Measurements from ENCODE around the gene CCNF.

DNA sequence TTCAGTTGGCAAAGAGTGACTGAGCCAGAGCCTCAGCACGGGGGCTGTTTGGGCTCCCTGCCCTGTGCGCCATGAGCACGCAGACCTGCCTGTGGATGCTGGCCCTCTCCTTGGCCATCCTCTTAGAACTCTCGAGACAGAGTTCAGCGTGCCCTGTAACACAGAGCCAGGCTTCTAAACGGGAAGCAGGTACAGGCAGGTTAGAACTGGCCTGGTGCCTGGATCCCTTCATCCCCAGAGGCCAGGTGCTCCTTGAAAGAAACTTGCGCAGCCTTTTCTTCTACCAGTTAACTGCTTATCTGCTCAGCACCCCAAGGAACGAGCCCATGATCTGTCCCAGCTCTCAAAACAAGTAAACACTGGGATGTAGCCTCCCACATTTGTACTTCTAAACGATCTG is 6.9 kb downstream of the CCNF start:
- TF ChIP-seq CTCF (IDR thresholded peaks at IDR 0.05; ENCODE audit: low read depth, low read length) (no peak), POLR2A (IDR thresholded peaks at IDR 0.05; ENCODE audit: extremely low read depth, insufficient read length) (no peak), MAX (IDR thresholded peaks at IDR 0.05; ENCODE audit: low read depth, low read length) (no peak)
